Kidney (tissue), 14 donors: ENCODE measurements around the gene STX16. TPM values are rescaled to one million over a fixed set of nuclear protein-coding genes. Genes with fewer than 3 reads are reported as not detected.
A peak's percentile ranks its signal among the peaks of the same experiment; 100 is the strongest.

Experiments
- DNase-seq, 5 donors: peaks; one replicate each; pipeline ENCODE4 v3.0.0-alpha.2; 2013 to 2020
- FAIRE-seq: peaks from 2 replicates; lab custom pipeline; 2012; peaks lifted over from hg19 to GRCh38; lab: Jason Lieb, UNC
- H3K27ac ChIP-seq, 2 donors: one replicate each; pipeline ENCODE4 v1.7.0; 2013; ENCODE audit warnings: low read depth in 2 of 2, low read length in 2 of 2, inconsistent platforms in 1 of 2
- H3K27me3 ChIP-seq: one replicate; pipeline ENCODE4 v1.7.1; 2013; ENCODE audit warnings: low read length, inconsistent platforms; ENCODE audit not compliant: control insufficient read depth, insufficient read depth
- H3K36me3 ChIP-seq, 3 donors: one replicate each; pipeline versions ENCODE4 v1.7.0 to v1.7.1; 2013; ENCODE audit warnings: low read length in 3 of 3, control low read depth in 1 of 3, inconsistent platforms in 1 of 3; ENCODE audit not compliant: insufficient read depth in 3 of 3, control insufficient read depth in 2 of 3
- H3K4me1 ChIP-seq, 3 donors: one replicate each; pipeline versions ENCODE4 v1.7.0 to v1.7.1; 2013; ENCODE audit warnings: low read length in 3 of 3, inconsistent platforms in 1 of 3, low read depth in 1 of 3; ENCODE audit not compliant: control insufficient read depth in 2 of 3, insufficient read depth in 2 of 3
- H3K4me3 ChIP-seq, 3 donors: one replicate each; pipeline versions ENCODE4 v1.7.0 to v1.8.1; 2013; ENCODE audit warnings: low read length in 3 of 3, control low read depth in 1 of 3, inconsistent platforms in 1 of 3
- H3K9ac ChIP-seq, 3 donors: one replicate each; pipeline versions ENCODE4 v1.7.0 to v1.7.1; 2013; ENCODE audit warnings: low read length in 3 of 3, control low read depth in 1 of 3, inconsistent platforms in 1 of 3
- H3K9me3 ChIP-seq, 3 donors: one replicate each; pipeline versions ENCODE4 v1.7.0 to v1.7.1; 2013; ENCODE audit warnings: low read length in 3 of 3, control low read depth in 1 of 3, inconsistent platforms in 1 of 3; ENCODE audit not compliant: control insufficient read depth in 2 of 3, insufficient read depth in 1 of 3
- CTCF ChIP-seq: IDR thresholded peaks from 3 replicates; pipeline ENCODE4 v1.5.1; 2012; ENCODE audit warnings: mild to moderate bottlenecking, moderate library complexity, borderline replicate concordance; ENCODE audit not compliant: insufficient read depth; ENCODE audit errors: extremely low read depth
- intact Hi-C: fragments of 100-400 bp; cut with DNase I; formaldehyde crosslinking; loops from one replicate; pipeline ENCODE4 v1.11.1; 2022
- polyA plus RNA-seq: library from polyadenylated mRNA; stranded (reverse); fragments of 350-450 nt; fragmentation: Illumina TruSeq; extraction: RNeasy Lipid Tissue Mini Kit (QIAGEN cat#74804); gene quantifications from one replicate; pipeline ENCODE4 v1.2.3, GENCODE V29; 2014; ENCODE audit warnings: low read depth, low replicate concordance; ENCODE audit not compliant: insufficient read depth
- total RNA-seq: library from RNA; stranded (reverse); fragmentation: NEBNext Ultra II Directional; extraction: Animal tissue kit (Norgen Biotek cat#: 25700); gene quantifications from one replicate; pipeline ENCODE4 v1.2.1, GENCODE V29; 2021
- donor health status: control.
- donor health status: control.
- donor health status: control.
- donor health status: control.
- donor health status: control.
- donor health status: DM: yes; HTN: yes; CAD: no.
- donor health status: Normal renal cell carcinoma (clear cell type).

The STX16 gene
- total and polyA plus RNA-seq, 2 donors from 2014 or later: 20.6 to 60.7 TPM

- TF ChIP-seq CTCF: no peak
- peak in 1 of 5 donors; percentile 43 for DNase-seq
- no peaks in the 10 kb centered on the region for H3K4me1 ChIP-seq
- H3K36me3 ChIP-seq: no peaks in the 10 kb centered on the region
- no peaks in the 10 kb centered on the region for H3K27me3 ChIP-seq
- intact Hi-C loops: no loop called here
- FAIRE-seq: no peak
- H3K9ac ChIP-seq: no peak overlapping the region
- H3K27ac ChIP-seq: no peak overlapping the region
- H3K4me3 ChIP-seq: no peak overlapping the region
- no peaks in the 10 kb centered on the region for H3K9me3 ChIP-seq
Measured at GRCh38 chr20:58637466-58638213, 13.4 kb upstream of the STX16 start.

GRCh38 chr20:58638467-58639181 is 12.5 kb upstream of the STX16 start:
- Histone ChIP-seq H3K4me1 (no peaks in the 10 kb centered on the region), H3K9ac (no peak overlapping the region), H3K27me3 (no peaks in the 10 kb centered on the region), H3K36me3 (no peaks in the 10 kb centered on the region), H3K27ac (no peak overlapping the region), H3K9me3 (no peaks in the 10 kb centered on the region), H3K4me3 (no peak overlapping the region)
- DNase-seq (peak in 1 of 5 donors; percentile 28), FAIRE-seq (no peak)
- TF ChIP-seq CTCF: no peak
- intact Hi-C loops: no loop called here

DNA sequence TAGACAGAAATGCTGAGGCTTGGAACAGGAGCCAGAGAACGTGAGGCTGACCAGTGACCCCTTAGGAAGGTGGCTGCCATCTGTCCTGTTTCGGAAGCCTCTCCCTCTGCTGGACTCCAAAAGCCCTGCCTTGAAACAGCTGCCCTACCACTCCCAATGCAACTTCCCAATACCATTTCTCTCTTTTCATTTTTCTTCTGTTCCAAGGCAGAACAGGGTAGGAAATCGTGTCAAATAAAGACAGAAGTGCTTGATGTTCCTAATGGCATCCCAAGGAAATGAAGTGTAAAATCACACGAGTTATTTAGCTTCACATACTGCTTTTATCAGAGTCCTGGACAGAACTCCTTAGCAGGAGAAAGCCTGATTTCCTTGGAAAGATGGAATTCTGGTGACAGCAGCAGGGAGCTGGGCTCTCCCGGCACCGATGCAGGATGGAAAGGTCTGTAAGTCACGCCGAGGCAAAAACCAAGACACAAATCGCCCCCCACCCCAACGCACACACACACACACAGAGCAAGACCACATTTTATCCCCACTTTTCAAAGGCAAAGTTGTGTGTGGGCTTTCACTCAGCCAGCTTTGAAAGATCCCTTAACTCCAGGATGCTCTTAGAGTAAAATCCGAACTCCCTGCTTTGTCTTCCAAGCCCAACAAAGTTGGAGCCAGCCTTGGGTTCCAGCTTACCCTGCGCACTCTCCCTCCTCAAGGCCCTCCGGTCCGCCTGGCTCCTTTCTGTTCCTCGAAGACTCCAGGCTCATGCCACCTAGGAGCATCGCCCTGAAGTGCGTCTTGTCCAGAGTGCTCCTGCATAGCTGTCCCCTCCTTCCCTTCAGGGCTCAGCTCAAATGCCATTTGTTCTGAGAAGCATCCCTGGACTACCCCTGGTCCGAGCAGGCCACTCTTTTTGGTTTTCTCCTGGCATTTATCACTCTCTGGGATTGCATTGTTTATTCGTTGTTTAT is 11.6 kb upstream of the STX16 start:
- no peak for FAIRE-seq
- Histone ChIP-seq H3K9me3 (no peaks in the 10 kb centered on the region), H3K9ac (no peak overlapping the region), H3K27me3 (no peaks in the 10 kb centered on the region), H3K4me1 (no peaks in the 10 kb centered on the region), H3K27ac (no peak overlapping the region), H3K36me3 (no peaks in the 10 kb centered on the region), H3K4me3 (no peak overlapping the region)
- TF ChIP-seq CTCF: no peak
- intact Hi-C loops: no loop called here
- DNase-seq: peak in 2 of 5 donors; percentile 24 to 29
